ENCODE measurements around the gene TAC4. TPM values are rescaled to one million over a fixed set of nuclear protein-coding genes. Genes with fewer than 3 reads are reported as not detected.
"Not testable (repeated sequence)": the region's sequence is repeated elsewhere in the genome, so short reads cannot be mapped to it uniquely, and the experiment has no call there.

TAC4 gene
- total and polyA plus RNA-seq, 2 donors (not counting 3 experiments of a cell fraction or from before 2014, with no cell fraction given): 0.19 TPM; not detected in 1

- BruUV-seq (replicated peaks); dilution Hi-C loops (cut with MboI; ENCODE audit: extremely low pct_ligation_motif_present, low sequenced_read_pairs); intact Hi-C loops (cut with micrococcal nuclease); CTCF ChIA-PET; H3K9me3 ChIP-seq (replicated peaks; ENCODE audit: control insufficient read depth, insufficient read depth, low read length); H3K4me3 ChIP-seq (replicated peaks in 1 of 3; ENCODE audit: insufficient read depth in 1 of 3, low read depth in 1 of 3, low read length in 3 of 3); H3K9ac ChIP-seq (replicated peaks; ENCODE audit: extremely low read depth, insufficient read depth, low read length); H3K79me2 ChIP-seq (ENCODE audit: control insufficient read depth, insufficient read depth, low read length); POLR2A ChIA-PET; DNase-seq (ENCODE audit: low read depth, low spot score); H4K20me1 ChIP-seq (replicated peaks; ENCODE audit: control insufficient read depth, extremely low read depth, insufficient read depth, low read length); H2AFZ ChIP-seq (ENCODE audit: low read depth, low read length); H3K27me3 ChIP-seq (ENCODE audit: control insufficient read depth in 2 of 2, insufficient read depth in 2 of 2, low read length in 2 of 2); H3K9me1 ChIP-seq (replicated peaks; ENCODE audit: control insufficient read depth, extremely low read depth, insufficient read depth, low read length): not testable (repeated sequence)
- TF ChIP-seq JUN (IDR thresholded peaks at IDR 0.05; ENCODE audit: borderline replicate concordance, insufficient read depth, insufficient read length, low read depth): peak; percentile 44
- TF ChIP-seq FOS (IDR thresholded peaks at IDR 0.05; ENCODE audit: borderline replicate concordance, insufficient read depth, low read length): peak; percentile 36
- Histone ChIP-seq H3K4me2 (ENCODE audit: insufficient read depth, low read length) (peak overlapping the region; percentile 7), H3K36me3 (ENCODE audit: control insufficient read depth in 2 of 2, extremely low read depth in 1 of 2, insufficient read depth in 2 of 2, low read length in 2 of 2) (peaks cover 25 to 28% of the 10 kb centered on the region in 2 experiments), H3K27ac (ENCODE audit: insufficient read depth, low read depth, low read length) (peak overlapping the region; percentile 44), H3K4me1 (ENCODE audit: control insufficient read depth, extremely low read depth, insufficient read depth, low read length) (peaks cover 53% of the 10 kb centered on the region)
- FAIRE-seq: peak; percentile 84
These were observed 19.5 kb downstream of the TAC4 start for GRCh38 chr17:49828325-49828724.

- CTCF ChIA-PET: no interaction called here
- Histone ChIP-seq H3K9ac (replicated peaks; ENCODE audit: extremely low read depth, insufficient read depth, low read length) (no peak overlapping the region), H2AFZ (ENCODE audit: low read depth, low read length) (no peak overlapping the region), H3K27me3 (ENCODE audit: control insufficient read depth in 2 of 2, insufficient read depth in 2 of 2, low read length in 2 of 2) (no peaks in the 10 kb centered on the region), H3K4me3 (replicated peaks in 1 of 3; ENCODE audit: insufficient read depth in 1 of 3, low read depth in 1 of 3, low read length in 3 of 3) (no peak overlapping the region), H3K9me3 (replicated peaks; ENCODE audit: control insufficient read depth, insufficient read depth, low read length) (no peaks in the 10 kb centered on the region), H3K9me1 (replicated peaks; ENCODE audit: control insufficient read depth, extremely low read depth, insufficient read depth, low read length) (no peaks in the 10 kb centered on the region), H3K36me3 (ENCODE audit: control insufficient read depth in 2 of 2, extremely low read depth in 1 of 2, insufficient read depth in 2 of 2, low read length in 2 of 2) (peaks cover 35 to 49% of the 10 kb centered on the region in 2 experiments), H3K4me2 (ENCODE audit: insufficient read depth, low read length) (no peak overlapping the region), H3K27ac (ENCODE audit: insufficient read depth, low read depth, low read length) (no peak overlapping the region), H3K4me1 (ENCODE audit: control insufficient read depth, extremely low read depth, insufficient read depth, low read length) (peaks cover 37% of the 10 kb centered on the region), H3K79me2 (ENCODE audit: control insufficient read depth, insufficient read depth, low read length) (no peaks in the 10 kb centered on the region), H4K20me1 (replicated peaks; ENCODE audit: control insufficient read depth, extremely low read depth, insufficient read depth, low read length) (no peaks in the 10 kb centered on the region)
- BruUV-seq (replicated peaks): no TSS peak
- no peak for DNase-seq (ENCODE audit: low read depth, low spot score)
- POLR2A ChIA-PET: no interaction called here
- intact Hi-C loops (cut with micrococcal nuclease) (no loop called here), dilution Hi-C loops (cut with MboI; ENCODE audit: extremely low pct_ligation_motif_present, low sequenced_read_pairs) (no loop called here)
- TF ChIP-seq JUN (IDR thresholded peaks at IDR 0.05; ENCODE audit: borderline replicate concordance, insufficient read depth, insufficient read length, low read depth) (no peak), FOS (IDR thresholded peaks at IDR 0.05; ENCODE audit: borderline replicate concordance, insufficient read depth, low read length) (no peak), POLR2AphosphoS5 (IDR thresholded peaks at IDR 0.05; ENCODE audit: insufficient read depth, low read depth, low read length) (no peak), POLR2A (IDR thresholded peaks at IDR 0.05; ENCODE audit: low read depth, low read length) (no peak), MYC (IDR thresholded peaks at IDR 0.05; ENCODE audit: low read depth, low read length) (no peak), EZH2 (IDR thresholded peaks at IDR 0.05; ENCODE audit: borderline replicate concordance, low read depth, low read length, severe bottlenecking) (no peak), MAX (IDR thresholded peaks at IDR 0.05; ENCODE audit: insufficient read depth, insufficient read length) (no peak), GATA2 (IDR thresholded peaks at IDR 0.05; ENCODE audit: insufficient read depth, insufficient read length, low read depth, low read length) (no peak), CTCF (IDR thresholded peaks at IDR 0.05; ENCODE audit: extremely low read depth in 1 of 2, insufficient read depth in 1 of 2, low read depth in 1 of 2, low read length in 2 of 2) (no peak)
- no peak for FAIRE-seq
These were observed 22.2 kb downstream of the TAC4 start for GRCh38 chr17:49825645-49826044.
